ENCODE data around the gene TAT.
"Not testable (repeated sequence)": the region's sequence is repeated elsewhere in the genome, so short reads cannot be mapped to it uniquely, and the experiment has no call there.

Gene TAT

DNA sequence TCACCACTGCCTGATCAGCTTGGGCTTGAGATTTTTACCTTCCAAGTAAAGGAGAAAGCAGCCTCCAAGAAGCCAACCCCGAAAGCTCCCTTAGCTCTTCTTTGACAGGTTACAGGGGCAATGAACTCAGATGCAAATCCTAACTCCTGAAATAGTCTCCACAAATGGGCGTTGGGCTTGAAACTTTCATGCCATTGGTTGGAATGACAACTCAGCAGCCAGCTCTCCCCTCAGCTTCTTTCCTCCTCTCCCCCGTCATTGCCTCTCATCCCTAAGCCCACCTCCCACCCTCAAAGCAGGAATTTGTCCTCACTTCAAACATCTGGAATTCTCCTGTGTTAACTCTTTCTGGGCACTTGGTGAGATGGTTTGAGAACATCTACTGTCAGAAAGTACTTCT, at the start of gene TAT:
Gene TAT (minus strand): TSS at position 122 of the 400 bp plus-strand sequence. CDS start 677 bp downstream, outside the sequence.
- FAIRE-seq, result no peak

GRCh38 chr16:71626018-71626857, 49.3 kb upstream of the TAT start, which contains the start of gene MARVELD3:
TSS of gene MARVELD3 (plus strand) at chr16:71626184. CDS start at chr16:71626230, 46 bp downstream.
- no peak for FAIRE-seq

- FAIRE-seq, result no peak
These were observed 48.4 kb upstream of the TAT start for GRCh38 chr16:71625113-71625850.

DNA sequence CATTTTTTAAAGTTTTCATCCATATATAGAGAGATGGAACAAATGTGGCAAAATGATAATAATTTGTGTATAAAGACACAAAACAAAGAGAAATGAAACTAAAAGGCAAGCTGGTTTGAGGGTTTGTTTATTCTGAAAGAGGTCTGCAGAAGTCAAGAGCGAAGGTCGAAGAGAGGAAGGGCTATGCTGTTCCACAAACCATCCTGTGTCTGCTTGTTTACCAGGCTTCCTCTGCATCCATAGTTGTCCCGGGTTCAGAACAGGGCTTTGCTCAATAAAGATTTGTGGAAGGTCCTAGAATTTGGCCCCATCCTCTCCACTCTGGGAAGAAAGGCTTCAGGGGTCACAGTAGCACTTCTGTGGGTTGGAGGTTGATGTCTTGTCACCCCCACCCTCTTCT, 46.7 kb upstream of the TAT start:
- no peak for FAIRE-seq

DNA sequence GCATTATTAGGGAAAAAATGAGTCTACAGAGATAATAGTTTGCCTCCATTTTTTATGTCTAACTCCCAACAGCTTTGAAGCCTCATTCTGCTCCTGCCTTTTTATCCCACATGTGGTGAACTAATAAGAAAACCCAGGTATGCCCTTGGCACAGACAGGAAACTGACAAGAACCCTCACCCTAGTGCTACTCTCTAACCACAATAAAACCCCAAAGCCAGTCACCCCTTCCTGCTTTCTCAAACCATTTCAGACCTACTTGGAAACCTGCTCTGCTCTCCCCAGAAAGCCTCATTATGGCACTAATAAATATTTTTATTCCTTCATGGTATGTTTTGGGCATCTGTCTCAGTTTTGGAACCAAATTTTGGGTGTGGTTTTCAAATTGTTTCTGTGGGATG, 45.2 kb upstream of the TAT start:
- FAIRE-seq, result no peak

DNA sequence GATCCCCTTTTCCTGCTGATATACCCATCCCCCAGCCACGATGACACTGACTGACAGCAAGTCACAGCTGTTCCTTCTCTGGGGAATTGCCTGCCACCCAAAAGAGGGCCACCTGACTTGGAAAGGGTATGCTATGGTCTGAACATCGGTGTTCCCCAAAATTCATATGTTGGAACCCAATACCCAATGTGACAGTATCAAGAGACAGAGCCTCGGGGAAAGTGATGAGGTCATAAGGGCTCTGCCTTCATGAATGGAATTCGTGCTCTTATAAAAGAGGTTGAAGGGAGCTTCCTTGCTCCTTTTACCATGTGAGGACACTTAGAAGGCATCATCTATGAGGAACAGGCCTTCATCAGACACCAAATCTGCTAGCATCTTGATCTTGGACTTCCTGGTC, 41.5 kb upstream of the TAT start:
- FAIRE-seq, result no peak

DNA sequence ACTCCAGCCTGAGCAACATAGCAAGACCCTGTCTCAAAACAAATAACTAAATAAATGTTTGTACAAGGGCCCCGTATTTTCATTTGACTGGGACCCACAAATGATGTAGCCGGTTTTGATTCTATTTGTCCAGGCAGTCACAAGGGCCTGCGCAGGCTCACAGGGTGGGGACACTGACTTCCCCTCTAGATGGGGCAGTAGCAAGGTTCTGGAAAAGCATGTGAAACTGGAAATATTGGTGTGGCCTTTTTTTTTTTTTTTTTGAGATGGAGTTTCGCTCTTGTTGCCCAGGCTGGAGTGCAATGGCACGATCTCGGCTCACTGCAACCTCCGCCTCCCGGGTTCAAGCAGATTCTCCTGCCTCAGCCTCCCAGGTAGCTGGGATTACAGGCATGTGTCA, 38.1 kb upstream of the TAT start:
- not testable (repeated sequence) for FAIRE-seq

DNA sequence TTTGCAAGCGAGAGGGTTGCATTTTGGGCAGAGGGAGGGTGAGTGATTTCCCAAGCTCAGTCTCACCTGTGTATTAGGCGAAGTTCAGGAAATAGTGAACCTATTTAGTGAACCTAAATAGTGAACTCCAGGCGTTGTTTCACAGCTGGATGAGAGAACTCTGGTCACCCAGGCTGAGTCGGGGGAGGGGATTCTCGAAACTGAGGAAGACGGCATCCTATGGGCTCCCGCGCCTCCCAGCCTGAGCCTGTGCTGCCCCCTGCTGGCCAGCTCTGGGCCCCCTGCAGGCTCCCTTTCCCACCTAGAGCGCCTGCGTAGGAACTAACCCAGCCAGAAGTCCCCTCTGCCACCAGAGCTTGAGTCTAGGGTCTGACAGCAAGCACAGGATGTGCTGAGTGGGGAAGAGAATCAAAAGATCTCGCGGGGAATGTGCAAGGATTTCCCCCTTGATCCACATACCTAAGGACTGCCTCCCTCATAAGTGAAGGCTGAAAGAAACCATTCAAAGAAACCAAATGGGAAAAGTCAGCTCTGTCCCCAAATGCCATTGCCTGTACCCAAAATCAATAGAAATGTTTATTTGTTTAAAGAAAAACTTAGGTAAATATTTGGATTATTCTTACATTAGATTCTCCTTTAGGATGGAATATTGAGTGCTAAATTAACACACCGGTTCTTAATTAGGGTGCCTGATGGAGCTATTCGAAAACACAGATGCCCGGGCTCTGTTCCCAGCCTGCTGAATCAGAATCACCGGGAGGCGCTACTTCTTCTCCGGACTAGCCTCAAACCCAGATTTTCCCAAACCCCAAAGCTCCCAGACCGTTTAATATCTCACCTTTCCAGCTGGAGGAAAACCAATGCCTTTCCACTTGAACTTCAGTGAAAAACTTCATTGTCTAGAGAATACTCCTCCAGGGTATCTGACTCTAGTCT, 34.3 kb upstream of the TAT start:
- FAIRE-seq, result no peak

DNA sequence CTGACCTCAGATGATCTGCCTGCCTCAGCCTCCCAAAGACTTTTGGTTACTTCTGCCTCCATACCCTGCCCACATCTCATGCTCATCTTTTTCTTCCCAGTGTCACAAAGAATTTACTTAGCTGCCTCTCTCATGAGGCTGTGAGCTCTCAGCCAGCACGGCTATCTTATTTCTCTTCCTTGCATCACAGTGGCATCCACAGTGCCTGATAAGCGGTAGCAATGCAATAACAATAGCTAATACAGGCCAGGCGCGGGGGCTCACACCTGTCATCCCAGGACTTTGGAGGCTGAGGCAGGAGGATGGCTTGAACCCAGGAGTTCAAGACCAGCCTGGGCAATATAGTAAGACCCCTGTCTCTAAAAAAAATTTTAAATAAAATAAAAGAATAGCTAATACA, 33.6 kb upstream of the TAT start:
- no peak for FAIRE-seq

- no peak for FAIRE-seq
These were observed 32.2 kb upstream of the TAT start for GRCh38 chr16:71609066-71609465.

DNA sequence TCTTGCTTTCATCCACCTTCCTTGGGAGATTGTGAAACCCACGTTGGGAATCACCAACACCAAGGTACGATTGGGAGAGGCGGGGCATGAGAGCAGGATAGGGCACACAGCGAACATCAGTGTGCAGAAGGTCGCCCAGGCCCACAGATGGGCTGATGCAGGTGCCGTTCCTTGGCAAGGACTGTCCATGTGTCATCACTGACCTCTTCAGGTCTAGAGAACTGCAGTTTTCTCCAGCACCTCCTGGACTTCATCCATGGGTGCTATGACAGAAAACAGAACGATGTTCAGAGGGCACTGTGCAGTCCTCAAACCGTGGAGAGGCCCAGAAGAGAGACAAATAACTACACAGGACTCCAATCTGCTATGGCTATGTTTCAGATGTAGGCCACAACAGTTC, 23.9 kb upstream of the TAT start:
- FAIRE-seq, result no peak

DNA sequence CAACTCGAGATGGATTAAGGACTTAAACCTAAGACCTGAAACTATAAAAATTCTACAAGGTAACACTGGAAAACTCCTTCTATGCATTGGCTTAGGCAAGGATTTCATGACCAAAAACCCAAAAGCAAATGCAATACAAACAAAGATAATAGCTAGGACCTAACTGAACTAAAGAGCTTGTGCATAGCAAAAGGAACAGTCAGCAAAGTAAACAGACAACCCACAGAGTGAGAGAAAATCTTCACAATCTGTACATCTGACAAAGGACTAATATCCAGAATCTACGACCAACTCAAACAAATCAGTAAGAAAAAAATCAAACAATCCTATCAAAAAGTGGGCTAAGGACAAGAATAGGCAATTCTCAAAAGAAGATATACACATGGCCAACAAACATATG, 21.5 kb upstream of the TAT start:
- FAIRE-seq, result not testable (repeated sequence)

- not testable (repeated sequence) for FAIRE-seq
These were observed 18.5 kb upstream of the TAT start for GRCh38 chr16:71595340-71595826.

DNA sequence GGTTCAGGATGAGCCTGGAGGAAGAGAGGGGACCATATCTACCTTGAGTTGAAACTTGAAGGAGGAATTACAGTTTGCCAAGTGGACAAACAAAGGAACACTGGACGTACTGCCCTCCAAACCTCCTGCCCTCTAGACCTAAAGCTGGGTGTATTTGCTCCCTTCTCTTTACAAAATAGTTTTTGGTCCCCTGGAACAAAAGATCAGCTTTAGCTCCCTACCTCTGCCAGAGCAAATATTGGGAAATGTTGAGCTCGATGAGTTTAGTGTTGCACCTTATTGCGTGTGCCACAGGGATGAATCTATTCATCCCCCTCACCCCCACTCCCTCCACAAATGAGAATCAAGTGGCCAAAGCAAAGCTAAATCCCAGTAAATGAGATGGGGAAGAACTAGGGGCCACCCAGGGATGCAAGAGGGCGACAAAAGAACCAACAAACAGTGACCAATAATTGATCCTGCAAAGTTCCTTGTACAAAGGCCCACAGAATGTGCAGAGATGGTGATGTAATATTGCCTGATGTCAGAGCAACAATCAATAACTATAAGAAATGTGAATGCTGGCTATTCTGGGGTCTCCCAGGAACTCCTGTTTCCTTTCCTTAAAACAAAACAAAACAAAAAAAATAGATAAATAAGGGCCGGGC, 17.2 kb upstream of the TAT start:
- no peak for FAIRE-seq

GRCh38 chr16:71593048-71593999, 16.4 kb upstream of the TAT start:
- no peak for FAIRE-seq

- no peak for FAIRE-seq
These were observed 15.0 kb upstream of the TAT start for GRCh38 chr16:71591917-71592316.

GRCh38 chr16:71590584-71590983, 13.7 kb upstream of the TAT start:
- FAIRE-seq, result no peak

- FAIRE-seq, result not testable (repeated sequence)
These were observed 13.2 kb upstream of the TAT start for GRCh38 chr16:71590071-71590470.

DNA sequence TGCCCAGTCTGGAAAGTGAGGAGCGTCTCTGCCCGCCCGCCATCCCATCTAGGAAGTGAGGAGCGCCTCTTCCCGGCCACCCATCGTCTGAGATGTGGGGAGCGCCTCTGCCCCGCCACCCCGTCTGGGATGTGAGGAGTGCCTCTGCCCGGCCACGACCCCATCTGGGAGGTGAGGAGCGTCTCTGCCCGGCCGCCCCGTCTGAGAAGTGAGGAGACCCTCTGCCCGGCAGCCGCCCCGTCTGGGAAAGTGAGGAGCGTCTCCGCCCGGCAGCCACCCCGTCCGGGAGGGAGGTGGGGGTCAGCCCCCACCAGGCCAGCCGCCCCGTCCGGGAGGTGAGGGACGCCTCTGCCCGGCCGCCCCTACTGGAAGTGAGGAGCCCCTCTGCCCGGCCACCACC, 12.4 kb upstream of the TAT start:
- FAIRE-seq, result not testable (repeated sequence)

DNA sequence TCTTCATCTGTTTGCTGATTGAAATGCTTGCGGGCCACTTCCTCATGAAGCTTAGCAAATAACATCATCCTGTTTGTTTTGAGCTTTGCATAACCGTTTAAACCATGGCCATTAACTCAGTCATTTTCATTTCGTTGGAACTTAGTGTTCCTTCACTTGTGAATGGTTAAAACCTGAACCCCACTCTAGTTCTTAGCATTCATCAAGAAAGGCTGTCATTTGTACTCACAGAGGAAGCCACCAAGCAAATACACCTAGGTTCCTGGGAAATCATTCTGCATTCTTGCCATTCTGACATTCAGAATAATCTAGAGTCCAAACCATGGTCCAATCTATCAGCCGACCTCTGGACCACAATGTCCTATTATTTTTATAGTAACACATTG, 8.4 kb upstream of the TAT start:
- no peak for FAIRE-seq
